ENCODE data around the gene KIF26B. TPM values are rescaled to one million over a fixed set of nuclear protein-coding genes. Genes with fewer than 3 reads are reported as not detected.

Gene KIF26B
- total and polyA plus RNA-seq, 2 of the 4 experiments (the other 2 are of a cell fraction): 0.53 to 0.54 TPM

DNA sequence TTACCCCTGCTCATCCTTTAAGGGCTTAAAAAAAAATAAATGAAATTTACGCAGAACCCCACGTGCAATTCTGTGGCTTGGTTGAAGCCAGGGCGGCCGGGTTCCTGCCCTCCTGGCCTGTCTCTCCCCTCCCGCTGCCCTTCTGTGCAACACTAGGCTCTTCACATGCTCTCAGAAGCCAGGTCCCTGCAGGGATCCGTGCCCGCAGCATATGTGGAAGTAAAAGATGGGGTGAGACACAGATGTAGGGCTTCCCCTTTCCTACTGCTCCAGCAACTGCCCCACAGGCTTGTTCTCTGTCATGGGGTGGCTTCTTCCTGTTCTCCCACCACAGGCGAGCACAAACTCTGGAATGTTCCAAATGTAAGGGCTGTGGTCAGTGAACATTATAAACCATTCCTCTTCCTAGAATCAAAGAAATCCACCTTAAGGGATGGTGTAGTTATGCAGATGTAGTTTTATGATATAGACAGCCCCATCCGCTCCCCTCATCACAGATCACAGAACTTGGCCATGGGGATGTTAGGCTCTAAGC is 535.4 kb downstream of the KIF26B start:
- Histone ChIP-seq H4K91ac (ENCODE audit: insufficient read depth, low read depth, low read length) (no peak overlapping the region), H3K14ac (replicated peaks; ENCODE audit: low read depth, low read length) (no peak overlapping the region), H3K4me2 (ENCODE audit: low read depth, low read length) (no peak overlapping the region), H2AK5ac (ENCODE audit: low read depth, low read length) (no peak overlapping the region), H2AFZ (replicated peaks; ENCODE audit: low read length, poor library complexity) (no peak overlapping the region), H2BK120ac (ENCODE audit: low read depth, low read length) (no peak overlapping the region), H2AK9ac (replicated peaks; ENCODE audit: low read depth, low read length, poor library complexity) (no peak overlapping the region), H3K4ac (ENCODE audit: low read depth, low read length) (no peak overlapping the region), H3K4me1 (ENCODE audit: control insufficient read depth, insufficient read depth, low read length) (no peaks in the 10 kb centered on the region), H3K23ac (ENCODE audit: low read depth, low read length) (no peak overlapping the region), H3K79me1 (ENCODE audit: low read depth in 1 of 2, low read length in 2 of 2) (no peaks in the 10 kb centered on the region), H3K9me3 (ENCODE audit: control insufficient read depth, insufficient read depth, low read length) (no peaks in the 10 kb centered on the region), H4K8ac (ENCODE audit: low read depth in 2 of 2, low read length in 2 of 2) (no peak overlapping the region), H3K4me3 (ENCODE audit: insufficient read depth, low read depth, low read length) (no peak overlapping the region), H2BK20ac (ENCODE audit: low read depth, low read length) (no peak overlapping the region), H3K27ac (ENCODE audit: insufficient read depth, low read length) (no peak overlapping the region), H3K36me3 (ENCODE audit: control insufficient read depth, insufficient read depth, low read length) (peaks cover 19% of the 10 kb centered on the region), H4K20me1 (ENCODE audit: insufficient read depth, low read length) (no peaks in the 10 kb centered on the region), H3K9me1 (ENCODE audit: insufficient read depth, low read length) (no peaks in the 10 kb centered on the region), H3K9ac (ENCODE audit: low read depth, low read length) (no peak overlapping the region), H2BK15ac (ENCODE audit: low read depth, low read length) (no peak overlapping the region), H2BK5ac (ENCODE audit: low read depth, low read length, poor library complexity, severe bottlenecking) (no peak overlapping the region), H3K27me3 (ENCODE audit: control insufficient read depth, insufficient read depth, low read length) (no peaks in the 10 kb centered on the region), H4K5ac (ENCODE audit: low read depth, low read length) (no peak overlapping the region), H3K56ac (ENCODE audit: extremely low read depth, insufficient read depth, low read length) (no peak overlapping the region), H3K18ac (ENCODE audit: low read depth, low read length) (no peak overlapping the region)
- BruUV-seq (replicated peaks): no TSS peak
- ChIA-PET POLR2A (ENCODE audit: unreplicated experiment) (no interaction called here), CTCF (no interaction called here)
- dilution Hi-C loops (cut with HindIII; ENCODE audit: low sequenced_read_pairs, unreplicated experiment): no loop called here
- in situ Hi-C loops (cut with MboI; ENCODE audit: low sequenced_read_pairs): no loop called here
- intact Hi-C loops (cut with micrococcal nuclease): no loop called here
- TF ChIP-seq CEBPB (IDR thresholded peaks at IDR 0.05; ENCODE audit: low read depth, low read length): no peak
- no peak for TF ChIP-seq ELK1 (IDR thresholded peaks at IDR 0.05; ENCODE audit: borderline replicate concordance, low read depth, low read length)
- no peak for TF ChIP-seq RFX5 (IDR thresholded peaks at IDR 0.05; ENCODE audit: low read depth, low read length)
- TF ChIP-seq POLR2A (IDR thresholded peaks at IDR 0.05; ENCODE audit: low read depth, low read length): no peak
- TF ChIP-seq CHD1 (IDR thresholded peaks at IDR 0.05; ENCODE audit: low read depth, low read length): no peak
- TF ChIP-seq MAZ (IDR thresholded peaks at IDR 0.05; ENCODE audit: borderline replicate concordance, low read depth, low read length): no peak
- WGBS, 2 experiments (ENCODE audit: extremely low coverage in 2 of 2, insufficient read length in 1 of 2): no CpG with 5 or more reads among the region's 9 CpGs
- peak; percentile 9 for DNase-seq
- ATAC-seq (ENCODE audit: low read depth): no peak

All from IMR-90 (cell line).